Choroid plexus epithelial cell (primary cell): ENCODE measurements around the gene NBPF4.
"Not testable (repeated sequence)": the region's sequence is repeated elsewhere in the genome, so short reads cannot be mapped to it uniquely, and the experiment has no call there.

Experiments used
- DNase-seq: peaks from one replicate; pipeline ENCODE4 v3.0.0-alpha.2; 2010; ENCODE audit warnings: low read depth
- H3K4me3 ChIP-seq: 2 replicates; pipeline ENCODE4 v1.5.1; 2011; ENCODE audit warnings: low read depth, mild to moderate bottlenecking, control low read depth, low read length, moderate library complexity
- TF ChIP-seq, protein P1 (sequence below): conservative IDR thresholded peaks from 2 replicates; pipeline ENCODE4 v1.5.1; 2011; ENCODE audit warnings: low read depth, mild to moderate bottlenecking, control low read depth, inconsistent platforms, low read length, moderate library complexity

NBPF4 gene

DNA sequence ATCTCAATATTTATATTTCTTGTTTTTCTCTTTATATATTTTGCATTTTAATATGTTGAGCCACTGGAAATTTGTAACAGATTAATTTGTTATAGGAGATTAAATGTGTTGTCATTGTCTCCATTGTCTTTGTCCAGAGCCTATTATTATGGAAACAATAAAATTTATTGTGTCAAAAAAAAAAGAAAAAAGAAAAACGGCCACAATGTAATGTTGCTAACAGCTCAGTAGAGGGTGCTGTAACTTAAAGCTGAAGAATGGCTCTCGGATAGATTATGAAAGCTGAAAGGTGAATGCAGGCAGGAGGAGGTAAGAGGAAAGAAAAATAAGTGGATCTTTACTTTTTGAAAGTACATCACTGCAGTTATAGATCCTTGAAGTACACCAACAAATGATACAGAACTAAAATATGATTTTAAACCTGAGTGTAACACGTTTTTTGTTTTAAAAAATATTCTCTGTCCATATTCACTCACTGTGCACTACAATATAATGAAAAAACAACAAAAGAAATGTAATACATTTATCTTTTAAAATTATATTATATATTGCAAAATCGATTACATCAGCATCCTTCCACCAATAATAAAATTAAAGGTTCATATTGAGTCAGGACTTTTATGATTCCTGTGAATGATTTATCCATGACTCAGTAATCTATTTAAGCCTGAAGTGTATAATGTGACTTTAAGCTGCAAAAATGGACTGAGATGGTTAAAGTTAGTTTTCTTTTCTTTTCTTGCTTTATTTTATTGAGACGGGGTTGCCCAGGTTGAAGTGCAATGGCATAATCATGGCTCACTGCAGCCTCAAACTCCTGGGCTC is 29.0 kb downstream of the NBPF4 start:
- not testable (repeated sequence) for H3K4me3 ChIP-seq
- DNase-seq = peak; percentile 19
- TF ChIP-seq, protein P1, sequence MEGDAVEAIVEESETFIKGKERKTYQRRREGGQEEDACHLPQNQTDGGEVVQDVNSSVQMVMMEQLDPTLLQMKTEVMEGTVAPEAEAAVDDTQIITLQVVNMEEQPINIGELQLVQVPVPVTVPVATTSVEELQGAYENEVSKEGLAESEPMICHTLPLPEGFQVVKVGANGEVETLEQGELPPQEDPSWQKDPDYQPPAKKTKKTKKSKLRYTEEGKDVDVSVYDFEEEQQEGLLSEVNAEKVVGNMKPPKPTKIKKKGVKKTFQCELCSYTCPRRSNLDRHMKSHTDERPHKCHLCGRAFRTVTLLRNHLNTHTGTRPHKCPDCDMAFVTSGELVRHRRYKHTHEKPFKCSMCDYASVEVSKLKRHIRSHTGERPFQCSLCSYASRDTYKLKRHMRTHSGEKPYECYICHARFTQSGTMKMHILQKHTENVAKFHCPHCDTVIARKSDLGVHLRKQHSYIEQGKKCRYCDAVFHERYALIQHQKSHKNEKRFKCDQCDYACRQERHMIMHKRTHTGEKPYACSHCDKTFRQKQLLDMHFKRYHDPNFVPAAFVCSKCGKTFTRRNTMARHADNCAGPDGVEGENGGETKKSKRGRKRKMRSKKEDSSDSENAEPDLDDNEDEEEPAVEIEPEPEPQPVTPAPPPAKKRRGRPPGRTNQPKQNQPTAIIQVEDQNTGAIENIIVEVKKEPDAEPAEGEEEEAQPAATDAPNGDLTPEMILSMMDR = peak; percentile 37

DNA sequence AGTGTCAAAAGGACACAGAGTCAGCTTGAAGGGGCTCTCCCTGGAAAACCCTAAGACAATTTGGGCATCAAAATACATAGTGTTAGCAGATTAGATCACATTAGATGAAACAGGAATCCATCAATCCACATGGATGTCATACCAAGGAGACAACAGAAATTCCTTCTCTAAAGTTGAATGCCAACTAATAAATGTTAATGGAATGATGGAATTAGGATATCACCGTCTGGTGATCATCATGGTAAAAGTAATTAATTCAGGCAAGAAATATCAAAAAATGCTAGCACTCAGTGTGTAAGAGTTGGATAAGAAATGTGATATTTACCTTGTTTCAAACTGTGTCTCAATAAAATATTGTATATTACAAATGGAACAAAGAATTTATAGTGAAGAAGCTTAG is 32.9 kb downstream of the NBPF4 start:
- H3K4me3 ChIP-seq = no peak overlapping the region
- TF ChIP-seq, protein P1 = no peak
- no peak for DNase-seq

DNA sequence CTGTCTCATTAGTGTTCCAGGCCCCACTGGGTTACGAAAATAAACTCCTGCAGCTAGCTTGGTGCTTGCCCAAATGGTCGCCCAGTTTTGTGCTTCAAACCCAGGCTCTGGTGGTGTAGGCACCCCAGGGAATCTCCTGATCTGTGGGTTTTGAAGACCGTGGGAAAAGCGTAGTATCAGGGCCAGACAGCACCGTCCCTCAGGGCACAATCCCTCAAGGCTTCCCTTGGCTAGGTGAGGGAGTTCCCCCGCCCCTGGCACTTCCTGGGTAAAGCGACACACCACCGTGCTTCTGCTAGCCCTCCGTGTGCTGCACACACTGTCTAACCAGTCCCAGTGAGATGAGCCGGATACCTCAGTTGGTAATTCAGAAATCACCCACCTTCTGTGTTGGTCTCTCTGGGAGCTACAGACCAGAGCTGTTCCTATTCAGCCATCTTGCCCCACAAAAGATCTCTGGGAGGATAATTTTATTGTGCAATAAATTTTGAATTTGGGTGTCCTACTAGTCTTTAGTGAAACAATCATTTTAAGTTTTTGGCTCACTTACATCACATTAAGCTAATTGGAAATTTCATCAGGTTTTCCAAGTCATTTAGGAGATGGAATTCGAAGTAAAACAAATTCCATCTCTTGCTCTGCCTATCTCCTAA is 34.3 kb downstream of the NBPF4 start:
- TF ChIP-seq, protein P1 = no peak
- DNase-seq = no peak
- H3K4me3 ChIP-seq = no peak overlapping the region

DNA sequence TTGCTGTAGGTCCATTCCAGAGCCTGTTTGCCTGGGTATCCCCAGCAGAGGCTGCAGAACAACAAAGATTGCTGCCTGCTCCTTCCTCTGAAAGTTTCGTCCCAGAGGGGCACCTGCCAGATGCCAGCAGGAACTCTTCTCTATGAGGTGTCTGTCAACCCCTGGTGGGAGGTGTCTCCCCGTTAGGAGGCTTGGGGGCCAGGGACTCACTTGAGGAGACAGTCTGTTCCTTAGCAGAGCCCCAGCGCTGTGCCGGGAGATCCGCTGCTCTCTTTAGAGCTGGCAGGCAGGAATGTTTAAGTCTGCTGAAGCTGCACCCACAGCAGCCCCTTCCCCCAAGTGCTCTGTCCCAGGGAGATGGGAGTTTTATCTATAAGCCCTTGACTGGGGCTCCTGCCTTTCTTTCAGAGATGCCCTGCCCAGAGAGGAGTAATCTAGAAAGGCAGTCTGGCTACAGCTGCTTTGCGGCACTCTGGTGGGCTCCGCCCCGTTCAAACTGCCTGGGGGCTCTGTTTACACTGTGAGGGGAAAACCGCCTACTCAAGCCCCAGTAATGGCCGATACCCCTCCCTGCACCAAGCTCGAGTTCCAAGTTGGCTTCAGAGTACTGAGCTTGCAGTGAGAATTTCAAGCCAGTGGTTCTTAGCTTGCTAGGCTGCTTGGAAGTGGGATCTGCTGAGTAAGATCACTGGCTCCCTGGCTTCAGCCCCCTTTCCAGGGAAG is 35.0 kb downstream of the NBPF4 start:
- DNase-seq = no peak
- H3K4me3 ChIP-seq = no peak overlapping the region
- TF ChIP-seq, protein P1 = no peak

DNA sequence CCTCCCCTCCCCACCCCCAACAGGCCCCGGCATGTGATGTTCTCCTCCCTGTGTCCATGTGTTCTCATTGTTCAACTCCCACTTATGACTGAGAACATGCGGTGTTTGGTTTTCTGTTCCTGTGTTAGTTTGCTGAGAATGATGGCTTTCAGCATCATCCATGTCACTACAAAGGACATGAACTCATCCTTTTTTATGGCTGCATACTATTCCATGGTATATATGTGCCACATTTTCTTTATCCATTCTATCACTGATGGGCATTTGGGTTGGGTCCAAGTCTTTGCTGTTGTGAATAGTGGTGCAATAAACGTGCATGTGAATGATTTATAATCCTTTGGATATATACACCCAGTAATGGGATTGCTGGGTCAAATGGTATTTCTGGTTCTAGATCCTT is 40.3 kb downstream of the NBPF4 start:
- DNase-seq, H3K4me3 ChIP-seq: not testable (repeated sequence)

DNA sequence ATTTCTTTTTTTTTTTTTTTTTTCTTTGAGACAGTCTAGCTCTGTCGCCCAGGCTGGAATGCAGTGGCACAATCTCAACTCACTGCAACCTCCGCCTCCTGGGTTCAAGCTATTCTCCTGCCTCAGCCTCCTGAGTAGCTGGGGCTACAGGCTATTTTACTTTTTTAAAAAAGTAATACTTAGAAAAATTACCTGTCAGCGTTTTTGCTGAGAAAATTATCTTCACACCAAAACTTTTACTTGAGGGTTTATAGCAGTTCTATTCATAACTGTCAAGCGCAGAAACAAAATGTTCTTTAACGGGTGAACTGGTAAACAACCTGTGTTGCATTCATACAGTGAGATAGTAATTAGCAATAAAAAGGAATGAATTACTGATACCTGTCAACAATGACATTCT is 42.2 kb downstream of the NBPF4 start:
- no peak for DNase-seq
- TF ChIP-seq, protein P1 = no peak
- no peak overlapping the region for H3K4me3 ChIP-seq

DNA sequence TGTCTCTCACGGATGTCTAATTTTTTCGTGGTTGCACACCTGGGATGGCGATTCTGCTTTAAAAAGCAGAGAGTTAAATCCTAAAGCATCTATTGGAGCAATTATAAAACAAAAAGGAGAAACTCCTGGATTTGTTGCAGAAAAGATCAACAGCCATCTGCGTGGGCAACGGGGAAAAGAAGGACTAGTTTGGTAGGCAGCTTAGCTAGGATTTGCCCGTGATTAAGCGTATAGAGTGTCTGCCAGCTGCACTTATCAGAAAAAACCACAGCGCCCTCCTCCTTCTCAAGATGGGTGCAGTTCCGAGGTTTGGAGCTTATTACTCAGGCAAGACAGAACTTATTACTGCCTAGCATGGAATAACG is 43.2 kb downstream of the NBPF4 start:
- peak; percentile 73 for DNase-seq
- peak overlapping the region; percentile 97 for H3K4me3 ChIP-seq
- TF ChIP-seq, protein P1 = peak; percentile 46
